HG03103 (cell line): Measurements from ENCODE around the gene PPP2R3A.

Experiments used
- ATAC-seq: cut with Tn5 transposase; IDR thresholded peaks from one replicate; pipeline ENCODE4 v1.9.1; 2021; ENCODE audit warnings: low read depth; ENCODE audit not compliant: unreplicated experiment

Gene PPP2R3A

DNA sequence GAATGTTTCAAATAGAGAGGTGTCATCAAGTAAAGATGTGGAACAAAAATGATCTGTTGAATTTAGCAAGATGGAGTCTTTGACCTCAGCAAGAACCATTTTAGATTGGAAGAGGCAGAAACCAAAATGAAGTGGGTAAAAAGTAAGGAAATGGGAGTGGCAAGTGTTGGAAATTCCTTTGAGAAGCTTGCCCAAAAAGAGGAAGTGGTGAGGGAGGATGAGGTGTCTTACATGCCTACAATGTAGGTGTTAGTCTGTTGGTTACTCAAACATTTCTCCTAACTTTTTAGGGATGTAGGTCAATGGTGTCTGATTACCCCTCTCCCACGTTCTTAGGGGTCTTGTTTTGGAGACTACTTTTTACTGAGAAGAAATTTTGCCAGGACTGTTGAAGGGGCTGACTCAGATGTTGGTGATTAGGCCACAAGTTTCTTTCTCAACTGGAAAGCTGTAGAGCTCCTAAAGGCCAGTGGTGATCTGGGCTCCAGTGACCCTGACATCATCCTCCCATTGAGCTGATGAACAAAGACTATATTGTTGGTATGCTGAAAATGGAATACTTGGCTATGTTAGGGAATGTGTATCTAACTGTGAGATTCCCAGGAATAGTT lies 5.1 kb downstream of the PPP2R3A start:
- no peak for ATAC-seq

DNA sequence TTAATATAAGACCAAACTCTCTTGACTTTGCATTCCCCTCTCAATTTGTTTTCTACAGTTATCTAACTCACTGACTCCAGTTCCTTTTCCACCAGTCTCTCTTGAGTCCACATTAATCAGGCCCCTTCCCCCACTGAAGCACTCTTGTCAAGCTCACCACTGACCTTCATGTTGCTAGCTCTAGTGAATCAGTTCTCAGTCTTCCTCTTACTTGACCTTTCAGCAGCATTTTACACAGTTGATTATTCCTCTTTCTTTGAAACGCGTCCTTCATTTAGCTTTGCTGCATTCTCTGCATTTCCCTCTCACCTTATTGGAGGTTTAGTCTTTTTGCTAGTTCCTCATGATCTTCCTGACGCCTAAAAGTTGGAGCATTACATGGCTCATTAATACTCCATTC lies 8.3 kb downstream of the PPP2R3A start:
- no peak for ATAC-seq

DNA sequence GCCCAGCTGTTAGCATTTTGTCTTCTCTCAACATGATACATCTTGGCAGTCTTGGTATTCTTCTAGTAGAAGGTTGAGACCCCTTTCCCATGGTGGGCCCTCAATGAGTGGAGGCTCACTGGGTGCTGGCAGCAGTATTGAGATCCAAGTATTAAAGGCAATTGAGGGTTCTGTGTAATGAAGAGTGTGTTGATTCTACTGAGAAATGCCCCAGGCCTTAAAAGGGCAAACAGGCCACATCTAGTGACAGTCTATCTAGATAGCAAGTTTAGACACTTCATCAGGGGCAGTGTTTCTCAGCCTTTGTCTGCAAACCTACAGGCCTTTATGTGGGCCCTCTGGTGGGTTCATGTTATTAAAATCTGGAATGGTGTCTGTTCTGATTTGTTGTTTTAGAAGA lies 9.5 kb downstream of the PPP2R3A start:
- no peak for ATAC-seq

DNA sequence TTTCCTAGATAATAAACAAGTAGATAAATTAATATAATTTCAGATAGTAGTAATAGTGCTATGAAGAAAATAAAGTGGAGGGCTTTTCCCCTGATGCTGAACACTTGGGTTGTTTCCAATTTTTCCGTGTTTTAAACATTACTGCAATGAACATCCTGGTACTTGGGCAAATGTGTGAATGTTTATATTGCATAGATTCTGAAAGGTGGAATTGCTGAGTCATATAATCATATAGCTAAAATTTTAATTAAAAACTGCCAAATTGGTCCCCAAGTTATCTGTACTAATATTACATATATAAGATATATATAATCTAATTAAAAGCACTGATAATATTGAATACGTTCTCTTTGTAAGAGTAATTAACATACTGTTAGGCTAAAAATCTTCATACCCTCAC lies 10.0 kb downstream of the PPP2R3A start:
- no peak for ATAC-seq

DNA sequence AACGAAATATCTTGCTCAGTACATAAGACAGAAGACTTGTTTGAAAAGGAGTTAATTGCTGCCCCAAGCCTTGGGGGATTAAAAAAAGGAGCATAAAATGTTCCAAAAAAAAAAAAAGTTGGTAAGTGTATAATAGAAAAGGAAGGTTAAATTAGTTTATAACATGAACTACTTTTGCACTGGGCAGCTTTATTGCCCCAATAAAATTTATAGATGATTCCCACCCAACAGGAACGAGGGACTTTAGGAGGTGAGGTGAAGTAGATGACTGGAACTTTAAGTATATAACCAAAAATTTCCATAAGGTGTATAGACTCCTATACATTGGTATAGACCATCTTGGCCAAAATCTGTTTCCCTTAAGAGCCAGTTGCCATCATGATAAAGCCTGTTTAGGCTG lies 14.8 kb downstream of the PPP2R3A start:
- no peak for ATAC-seq

DNA sequence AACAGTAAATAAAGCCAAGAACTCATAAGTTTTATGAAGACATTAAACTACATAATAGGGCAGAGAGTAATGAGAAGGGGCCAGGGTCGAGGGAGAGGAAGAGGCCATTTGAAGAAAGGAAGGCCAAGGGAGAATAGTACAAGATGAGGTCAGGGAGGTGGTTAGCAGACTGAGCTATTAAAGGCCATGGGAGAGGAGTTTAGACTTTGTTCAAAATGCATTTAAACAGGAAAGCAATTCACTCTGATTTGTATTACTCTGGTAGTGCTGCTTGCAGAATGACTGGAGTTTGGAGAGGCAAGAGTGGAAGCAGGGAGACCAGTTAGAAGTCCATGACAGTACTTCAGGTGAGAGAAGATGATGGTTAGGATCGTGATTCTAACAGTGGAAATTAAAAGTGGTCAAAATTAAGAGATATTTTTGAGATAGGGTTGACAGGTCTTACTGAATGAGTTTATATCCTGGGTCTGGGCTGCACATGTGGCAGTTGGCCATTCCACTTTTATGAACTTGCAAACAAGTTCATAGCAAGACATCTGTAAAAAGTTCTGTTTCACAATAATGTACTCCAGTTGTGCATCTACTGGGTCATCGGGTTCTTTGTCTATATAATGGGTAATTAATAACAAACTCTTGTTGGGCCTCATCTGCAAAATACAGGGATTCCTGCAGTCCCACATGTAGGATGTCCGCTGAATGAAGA lies 16.3 kb downstream of the PPP2R3A start:
- no peak for ATAC-seq

DNA sequence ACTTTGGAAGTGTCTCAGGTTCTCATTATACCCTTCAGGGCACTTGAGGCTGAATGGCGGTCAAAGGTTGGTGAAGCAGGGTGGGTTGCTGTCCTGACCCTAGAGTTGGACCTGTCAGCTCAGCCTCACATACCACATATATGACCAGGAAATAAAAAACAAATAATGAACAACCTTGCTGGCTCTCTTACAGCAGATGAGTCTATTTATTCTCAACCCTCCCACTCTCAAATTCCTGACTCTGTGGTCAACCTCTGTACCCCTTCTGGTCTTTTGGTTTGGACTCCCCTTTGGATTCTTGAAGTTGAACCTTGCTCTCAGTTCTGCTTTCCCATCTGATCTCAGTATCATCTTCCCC lies 16.9 kb downstream of the PPP2R3A start:
- ATAC-seq = no peak

DNA sequence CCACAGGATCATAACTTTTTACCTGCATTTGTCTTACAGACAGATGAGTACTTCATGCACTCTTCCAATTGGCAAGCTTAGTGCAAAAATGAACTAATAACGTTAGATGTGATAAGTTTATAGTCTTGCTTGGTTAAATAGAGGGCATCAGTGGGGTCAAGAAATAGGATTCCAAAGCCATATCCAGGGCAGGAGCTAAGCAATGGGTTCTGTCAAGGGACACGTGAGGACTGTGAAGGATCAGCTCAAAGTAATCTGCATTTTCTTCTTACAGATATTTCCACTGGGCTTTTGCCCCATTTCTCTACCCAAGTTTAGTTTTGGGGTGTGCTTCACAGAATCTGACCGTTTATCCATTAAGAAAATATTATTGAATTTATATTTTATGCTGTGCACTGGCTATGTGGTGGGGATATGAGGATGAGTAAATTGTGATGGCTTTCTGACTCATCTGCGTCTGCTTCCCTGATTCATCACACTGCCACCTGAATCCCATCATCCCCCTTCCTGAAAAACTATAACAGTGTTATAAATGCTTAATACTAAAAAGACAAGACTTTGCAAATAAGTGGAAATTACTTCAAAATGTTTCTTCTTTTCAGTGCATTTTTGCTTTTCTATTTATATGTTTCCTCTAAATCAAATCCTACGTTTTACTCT lies 17.5 kb downstream of the PPP2R3A start:
- ATAC-seq = no peak

DNA sequence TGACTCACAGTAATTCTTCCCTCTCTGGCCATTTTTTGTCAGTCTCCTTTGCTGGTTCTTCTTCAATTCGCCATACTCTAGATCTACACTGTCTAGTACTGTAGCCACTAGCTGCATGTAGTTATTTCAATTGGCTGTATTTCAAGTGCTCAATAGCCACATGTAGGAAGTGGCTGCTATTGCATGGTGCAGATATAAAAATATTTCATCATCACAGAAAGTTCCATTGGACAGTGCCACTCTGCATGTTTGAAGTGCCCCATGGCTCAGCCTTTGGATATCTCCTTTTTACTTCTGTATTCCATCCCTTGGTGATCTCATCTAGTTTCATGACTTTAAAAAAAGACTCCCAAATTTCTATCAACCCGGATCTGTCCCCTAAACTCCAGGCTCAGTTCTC lies 22.1 kb downstream of the PPP2R3A start:
- no peak for ATAC-seq

DNA sequence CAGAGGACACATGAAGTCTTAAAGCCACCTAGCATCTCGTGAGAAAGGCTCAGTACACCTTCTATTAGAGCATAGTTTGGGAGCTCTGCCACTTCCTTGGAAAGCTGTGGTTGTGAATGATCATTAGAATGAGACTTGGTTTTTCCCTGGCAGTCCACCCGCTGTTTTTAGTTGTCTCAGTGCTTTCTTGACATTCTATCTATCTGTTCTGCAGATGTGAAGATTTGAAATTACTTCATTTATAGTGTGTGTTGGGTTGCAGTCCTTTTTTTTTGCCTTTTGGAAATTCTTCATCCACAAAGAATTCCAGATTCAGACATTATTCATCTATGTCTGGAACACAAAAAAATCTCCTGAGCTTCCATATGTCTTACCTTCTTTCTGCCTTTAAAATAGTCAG lies 23.7 kb downstream of the PPP2R3A start:
- no peak for ATAC-seq

DNA sequence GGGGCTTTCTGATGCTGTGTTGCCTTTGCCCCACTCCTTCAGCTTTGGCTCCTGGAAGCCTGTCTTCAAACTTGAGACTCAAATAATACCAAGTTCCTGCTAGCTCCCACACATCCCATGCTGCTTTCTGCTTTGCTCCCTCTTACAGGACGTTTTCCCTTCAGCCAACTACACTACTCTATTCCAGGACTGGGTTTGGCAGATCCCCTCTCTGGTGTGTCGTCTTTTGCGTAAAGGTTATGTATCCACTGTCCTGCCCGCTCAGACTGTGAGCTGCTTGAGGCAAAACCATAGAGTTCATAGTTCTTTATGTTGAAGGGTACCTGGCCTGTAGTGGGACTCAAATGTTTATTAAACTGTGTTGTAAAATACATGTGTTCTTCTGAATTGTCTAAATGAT lies 25.4 kb downstream of the PPP2R3A start:
- no peak for ATAC-seq

DNA sequence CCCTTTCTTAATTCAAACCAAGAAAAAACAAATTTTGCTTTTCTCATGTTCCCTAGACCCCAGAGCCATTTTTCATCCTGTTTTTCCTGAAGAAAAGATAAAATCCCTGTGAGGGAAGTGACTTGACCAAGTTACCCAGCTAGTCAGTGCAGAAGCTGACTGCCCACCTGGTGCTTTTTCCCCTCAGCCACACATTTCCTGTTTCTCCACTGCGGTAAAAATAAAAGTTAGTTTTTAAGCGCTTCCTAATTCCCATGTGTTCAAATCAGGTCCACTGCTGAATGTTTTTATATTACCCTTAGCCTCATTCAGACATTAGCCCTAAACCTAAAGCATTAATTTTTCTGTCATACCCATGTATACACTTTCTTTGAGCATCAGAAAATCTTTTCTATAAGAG lies 26.1 kb downstream of the PPP2R3A start:
- ATAC-seq = no peak

DNA sequence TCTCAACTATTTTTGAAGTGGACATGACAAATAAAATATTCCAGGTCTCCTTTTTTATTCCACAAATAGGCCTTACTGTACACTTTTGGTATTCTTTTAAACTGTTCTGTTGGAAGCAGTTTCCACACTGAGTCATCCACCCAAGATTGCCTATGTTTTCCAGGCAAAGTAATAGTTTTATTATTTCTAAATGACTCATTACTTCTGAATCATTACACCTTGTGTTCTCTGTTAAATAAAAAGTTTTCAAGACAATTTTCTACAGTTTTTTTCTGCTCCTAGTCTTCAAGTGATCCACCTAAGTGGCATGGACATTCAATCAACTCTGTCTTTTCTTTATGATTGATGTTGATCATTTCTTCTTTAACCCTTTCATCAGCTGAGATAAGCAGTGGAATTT lies 26.5 kb downstream of the PPP2R3A start:
- no peak for ATAC-seq

DNA sequence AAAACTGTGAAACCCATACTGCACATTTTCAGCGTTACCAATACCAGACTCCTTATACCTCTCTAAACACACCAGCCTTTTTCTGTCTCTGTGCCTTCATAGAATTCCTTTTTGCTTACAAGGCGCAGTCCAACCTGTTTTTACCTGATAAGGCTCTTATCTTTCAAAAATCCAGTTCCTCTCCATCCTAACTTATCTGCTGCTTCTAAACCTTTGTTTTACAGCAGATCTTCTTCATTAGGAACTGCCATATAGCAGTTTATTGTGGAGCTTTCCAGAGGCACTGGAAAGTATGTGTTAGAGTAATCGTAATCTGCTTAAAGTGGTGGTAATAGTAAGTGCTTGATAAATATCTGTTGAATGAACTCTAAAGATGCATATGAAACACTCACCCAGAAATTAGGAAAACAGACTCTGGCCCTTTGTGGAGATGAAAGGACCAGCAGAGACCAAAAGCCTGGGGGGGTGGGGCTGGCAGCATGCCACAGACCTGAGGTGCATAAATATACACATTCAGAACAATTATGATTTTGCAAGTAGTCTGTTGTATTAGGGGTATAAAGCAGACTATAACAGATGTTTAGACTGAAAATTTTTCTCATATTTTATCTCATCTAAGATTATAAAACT lies 29.3 kb downstream of the PPP2R3A start:
- ATAC-seq = no peak

DNA sequence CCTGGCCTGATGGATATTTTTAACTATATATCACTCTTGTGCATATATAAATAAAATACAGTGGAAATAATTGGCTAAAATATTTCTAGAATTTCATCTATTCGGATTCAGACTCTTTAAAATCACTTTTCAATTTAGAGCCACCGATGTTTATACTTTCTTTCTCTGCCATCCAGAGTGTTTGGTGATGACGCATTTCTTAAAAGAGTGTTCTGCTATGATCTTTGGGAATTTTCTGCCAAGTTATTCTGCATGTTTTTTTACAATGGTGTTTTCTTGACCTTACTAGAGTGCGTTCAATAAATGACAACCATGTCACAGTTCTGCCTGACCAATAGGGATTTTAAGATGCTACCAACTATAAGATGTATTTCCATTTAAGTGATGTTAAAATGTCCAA lies 30.2 kb downstream of the PPP2R3A start:
- ATAC-seq = no peak

DNA sequence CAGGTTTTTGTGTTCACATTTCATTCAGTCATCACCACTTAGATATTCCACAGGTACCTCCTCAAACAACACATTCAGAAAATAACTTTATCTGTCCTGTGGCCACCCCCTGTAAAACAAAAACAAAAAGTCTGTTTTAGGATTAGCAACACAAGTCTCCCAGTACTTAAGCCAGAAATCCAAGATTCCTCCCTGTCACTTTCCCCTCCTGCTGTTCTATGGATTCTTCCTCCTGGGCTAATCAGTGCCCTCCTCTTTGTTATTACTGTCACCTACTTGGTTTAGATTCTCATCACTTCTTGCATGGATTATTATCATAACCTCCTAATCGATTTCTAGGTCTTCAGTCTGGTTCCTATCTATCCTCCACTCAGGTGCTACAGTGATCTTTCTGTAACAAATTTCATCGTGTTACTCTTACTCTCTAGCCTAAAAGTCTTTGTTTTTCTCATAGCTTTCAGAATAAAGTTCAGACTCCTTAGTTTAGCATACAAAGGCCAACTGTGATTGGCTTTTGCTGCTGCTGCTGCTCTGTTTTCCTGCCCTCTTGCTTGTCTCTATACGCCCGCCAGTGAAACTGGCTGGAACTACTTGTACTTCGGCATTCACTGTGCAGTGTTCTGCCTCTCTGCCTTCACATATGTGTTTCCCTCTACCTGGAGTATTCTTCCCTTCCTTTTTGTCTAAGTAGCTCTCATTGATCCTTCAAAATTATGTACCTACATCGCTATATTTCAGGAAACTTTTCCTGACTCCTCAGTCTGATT lies 32.2 kb downstream of the PPP2R3A start:
- ATAC-seq = no peak

DNA sequence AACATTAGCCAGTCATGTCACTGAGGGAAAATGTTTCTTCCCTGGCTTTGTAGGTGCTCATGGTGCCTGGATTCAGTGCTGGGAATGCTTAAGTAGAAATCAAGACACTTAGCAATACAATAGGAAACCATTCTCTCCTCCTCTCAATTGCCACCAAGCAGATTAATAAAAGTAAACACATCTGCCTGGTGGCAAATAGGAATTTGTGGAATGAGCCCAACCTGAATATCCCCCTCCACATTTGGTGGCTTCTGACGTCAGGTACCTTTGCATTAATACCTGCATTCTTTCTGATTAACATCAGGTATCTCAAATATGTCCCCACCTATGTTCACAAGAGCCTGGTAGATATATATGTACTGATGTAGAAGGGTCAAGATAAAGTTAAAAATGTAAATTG lies 42.7 kb downstream of the PPP2R3A start:
- ATAC-seq = no peak

DNA sequence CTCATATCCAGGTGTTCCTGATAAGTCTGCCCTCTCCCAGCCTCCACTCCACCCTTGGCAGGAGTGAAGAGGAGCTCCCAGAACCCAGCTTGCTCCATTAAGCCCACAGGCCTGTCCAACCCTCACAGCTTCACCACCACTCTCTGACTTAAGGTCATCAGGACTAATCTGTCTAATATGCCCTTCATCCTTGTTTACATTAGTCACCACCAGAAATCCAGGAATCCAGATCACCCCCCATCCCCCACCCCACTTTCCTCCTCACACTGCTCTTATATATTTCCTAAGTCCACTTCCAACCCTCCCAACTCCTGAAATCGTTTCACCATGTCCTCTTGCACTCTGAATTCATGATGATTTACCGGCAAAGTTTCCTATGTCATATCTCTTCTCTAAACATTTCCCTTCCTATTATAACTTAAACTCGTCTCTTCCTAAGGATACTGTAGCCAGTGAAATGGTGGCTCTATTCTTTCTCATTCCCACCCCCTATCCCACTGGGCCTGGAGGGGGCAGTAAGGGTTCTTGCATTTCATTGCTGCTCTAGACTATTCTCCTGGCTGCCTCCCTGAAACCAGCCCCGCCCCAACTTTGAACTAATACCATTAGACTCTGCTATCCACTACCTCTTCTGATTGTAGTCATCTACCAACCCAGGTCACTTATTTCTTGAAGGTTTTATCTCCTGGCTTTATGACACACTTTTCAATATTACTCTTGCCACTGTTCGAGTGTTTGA lies 43.4 kb downstream of the PPP2R3A start:
- ATAC-seq = no peak

DNA sequence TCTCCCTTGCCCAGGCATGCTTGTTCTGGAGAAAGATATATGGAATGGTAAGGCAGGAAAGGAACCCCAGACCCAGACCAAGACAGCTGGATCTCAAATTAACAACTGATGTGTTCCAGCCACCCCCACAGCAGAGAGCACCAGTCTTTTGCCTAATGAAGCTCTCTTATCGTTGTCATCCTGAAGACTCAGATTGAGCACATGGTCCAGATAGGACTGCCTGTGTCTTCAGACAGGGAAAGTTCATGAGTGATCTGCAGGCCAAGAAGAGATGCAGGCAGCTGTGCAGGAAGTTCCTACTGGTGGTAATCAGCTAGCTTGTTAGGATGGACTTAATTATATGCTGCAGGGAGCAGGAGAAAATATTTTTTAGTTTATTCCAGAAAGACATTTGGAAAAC lies 53.3 kb downstream of the PPP2R3A start:
- ATAC-seq = no peak

DNA sequence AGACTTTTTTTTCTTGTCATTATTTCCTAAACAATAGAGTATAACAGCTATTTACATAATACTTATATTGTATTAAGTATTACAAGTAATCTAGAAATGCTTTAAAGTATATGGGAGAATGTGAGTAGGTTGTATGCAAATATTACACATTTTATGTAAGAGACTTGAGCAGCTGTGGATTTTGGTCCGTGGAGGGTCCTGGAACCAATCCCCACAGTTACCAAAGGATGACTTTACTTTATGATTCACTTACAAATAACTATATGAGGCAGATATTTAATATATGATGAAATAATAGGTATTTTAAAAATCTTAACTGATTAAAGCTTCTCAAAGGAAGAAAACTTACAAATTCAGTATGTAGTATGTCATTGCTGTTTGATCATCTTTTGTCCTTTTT lies 56.3 kb downstream of the PPP2R3A start:
- ATAC-seq = no peak
